GM19351 (cell line): Measurements from ENCODE around the gene INTS6.

Experiments
- ATAC-seq: cut with Tn5 transposase; IDR thresholded peaks from one replicate; pipeline ENCODE4 v1.9.1; 2021; ENCODE audit warnings: mild to moderate bottlenecking, moderate library complexity; ENCODE audit not compliant: unreplicated experiment

The INTS6 gene

DNA sequence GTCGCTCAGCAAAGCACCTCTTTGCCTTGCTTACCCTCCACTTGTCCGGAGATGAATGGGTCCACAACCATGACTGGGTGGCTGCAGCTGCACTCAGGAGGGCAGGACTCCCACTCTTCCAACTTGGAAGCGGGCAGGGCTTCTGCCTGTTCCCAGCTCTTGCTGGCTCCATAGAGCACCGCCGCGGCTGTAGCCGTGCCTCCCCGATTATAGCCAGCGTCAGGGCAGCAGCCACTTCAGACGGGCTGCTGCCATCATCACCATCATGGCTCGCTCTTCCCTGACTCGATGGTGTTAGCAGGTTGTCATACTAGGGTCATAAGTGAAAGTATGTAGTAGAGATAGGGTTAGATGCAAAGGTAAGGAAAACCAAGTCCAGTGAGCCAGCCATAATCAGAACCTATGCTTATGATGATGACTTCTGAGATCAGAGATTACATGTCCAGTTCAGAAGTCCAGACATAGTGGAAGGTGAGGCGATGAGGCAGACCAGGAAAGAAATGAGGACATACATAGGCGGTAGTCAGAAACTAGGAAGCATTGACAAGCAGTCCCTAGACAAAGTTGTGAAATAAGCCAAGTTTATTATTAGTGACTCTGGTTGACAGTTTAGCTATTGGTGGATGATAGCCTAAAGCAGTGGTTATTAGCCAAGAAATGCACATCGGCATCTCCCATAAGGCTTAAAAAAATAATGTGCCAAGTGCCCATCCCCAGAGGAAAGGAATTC lies 4.4 kb upstream of the INTS6 start:
- ATAC-seq = no peak

DNA sequence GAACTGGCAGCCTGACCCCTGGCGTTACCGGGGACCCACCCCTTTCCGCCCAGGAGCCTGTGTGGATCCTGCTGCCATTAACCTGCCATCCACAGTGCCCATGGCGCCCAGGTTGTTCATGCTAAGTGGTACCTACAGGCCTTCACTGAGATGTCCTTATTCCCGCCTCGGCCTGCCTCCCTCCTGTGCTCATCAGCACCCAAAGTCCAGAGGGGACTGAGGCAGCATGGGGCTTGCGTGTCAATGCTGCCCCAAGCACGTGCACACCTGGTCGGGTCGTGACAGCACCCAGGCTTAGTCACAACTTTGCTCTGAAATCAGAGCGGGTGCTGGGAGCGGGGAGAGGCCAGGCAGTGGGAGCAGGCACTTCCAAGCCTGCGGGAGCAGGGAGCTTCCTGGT lies 3.7 kb upstream of the INTS6 start:
- no peak for ATAC-seq

DNA sequence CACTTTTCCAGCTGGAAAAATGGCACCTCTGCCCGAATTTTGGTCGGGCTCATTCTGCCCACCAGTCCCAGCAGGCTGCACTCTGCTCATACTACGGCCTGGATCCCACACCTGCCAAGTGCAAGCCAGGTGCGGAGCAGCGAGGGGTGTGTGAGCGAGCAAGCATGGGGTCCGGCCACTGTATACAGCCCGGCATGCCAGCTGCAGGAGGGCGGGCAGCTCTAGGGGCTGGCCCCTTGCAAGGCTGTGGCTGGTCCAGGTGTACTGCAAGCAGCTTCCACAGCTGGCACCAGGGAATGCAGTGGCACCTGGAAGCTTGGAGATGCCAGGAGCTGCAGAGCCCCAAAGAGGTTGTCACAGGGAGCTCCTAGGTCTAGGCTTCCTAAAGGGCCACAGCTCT lies 2.7 kb upstream of the INTS6 start:
- no peak for ATAC-seq

GRCh38 chr13:51453959-51454703 lies 1.3 kb upstream of the INTS6 start:
- no peak for ATAC-seq

- peak; percentile 43 for ATAC-seq
Observed at GRCh38 chr13:51453207-51453958, 547 bp upstream of the INTS6 start.

GRCh38 chr13:51451467-51452360 lies 1.1 kb downstream of the INTS6 start:
- peak; percentile 29 for ATAC-seq

GRCh38 chr13:51451134-51451466 lies 1.7 kb downstream of the INTS6 start:
- no peak for ATAC-seq

DNA sequence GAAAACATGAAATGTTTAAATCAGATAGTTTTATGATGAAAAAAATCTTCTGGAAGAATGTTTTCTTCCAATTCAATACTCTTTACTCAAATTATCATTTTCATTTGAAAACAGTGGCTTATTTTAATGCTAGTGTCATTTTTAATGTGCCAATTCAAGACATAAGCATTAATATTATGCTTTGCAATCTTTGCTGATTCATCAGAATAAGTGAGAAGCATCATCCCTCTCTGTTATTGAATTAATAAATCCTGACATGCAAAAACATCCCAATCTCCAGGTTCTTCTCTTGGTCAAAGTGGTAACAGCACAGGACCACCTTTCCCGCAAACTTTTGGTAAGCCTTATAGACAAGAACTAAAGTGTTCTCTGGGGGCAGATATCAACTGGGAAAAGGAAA lies 3.8 kb downstream of the INTS6 start:
- ATAC-seq = no peak

- no peak for ATAC-seq
Observed at GRCh38 chr13:51444922-51445321, 7.9 kb downstream of the INTS6 start.

- no peak for ATAC-seq
Observed at GRCh38 chr13:51440381-51440780, 12.5 kb downstream of the INTS6 start.

DNA sequence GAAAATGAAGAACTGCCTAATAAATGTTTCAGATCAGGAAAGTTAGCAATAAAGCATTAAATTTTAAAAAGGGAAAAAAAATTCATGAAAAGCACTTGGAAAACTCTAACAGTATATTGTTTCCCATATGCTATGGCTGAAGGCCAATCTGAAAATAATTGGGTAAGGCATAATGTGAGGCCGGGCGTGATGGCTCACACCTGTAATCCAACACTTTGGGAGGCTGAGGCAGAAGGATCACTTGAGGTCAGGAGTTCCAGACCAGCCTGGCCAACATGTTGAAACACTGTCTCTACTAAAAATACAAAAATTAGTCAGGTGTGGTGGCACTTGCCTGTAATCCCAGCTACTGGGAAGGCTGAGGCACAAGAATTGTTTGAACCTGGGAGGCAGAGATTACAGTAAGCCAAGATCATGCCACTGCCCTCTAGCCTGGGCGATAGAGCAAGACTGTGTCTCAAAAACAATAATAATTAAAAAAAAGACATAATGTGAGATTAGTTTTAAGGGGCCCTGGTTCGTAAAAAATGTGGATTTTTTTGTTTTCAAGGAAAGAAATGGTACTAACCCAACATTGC lies 15.2 kb downstream of the INTS6 start:
- ATAC-seq = no peak

GRCh38 chr13:51435002-51435578 lies 17.7 kb downstream of the INTS6 start:
- no peak for ATAC-seq

DNA sequence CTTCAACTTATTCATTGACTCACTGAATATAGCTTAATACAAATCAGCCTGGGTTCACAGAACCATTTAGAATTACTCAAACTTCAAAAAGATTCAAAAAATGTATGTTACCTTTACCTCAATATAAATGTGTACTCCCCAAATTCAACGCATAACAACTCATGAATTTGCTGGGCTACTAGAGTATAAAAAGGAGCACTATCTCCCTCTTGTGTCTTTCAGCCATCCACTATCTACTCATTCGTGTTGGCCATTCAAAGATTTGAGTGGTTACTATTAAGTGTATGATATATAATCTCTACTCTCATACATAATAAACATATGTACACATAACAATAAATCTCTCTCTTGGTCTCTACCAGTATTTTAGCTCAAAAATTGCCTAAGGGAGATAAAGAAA lies 20.3 kb downstream of the INTS6 start:
- no peak for ATAC-seq

- ATAC-seq = no peak
Observed at GRCh38 chr13:51426982-51427381, 25.9 kb downstream of the INTS6 start.

- ATAC-seq = no peak
Observed at GRCh38 chr13:51425410-51426042, 27.3 kb downstream of the INTS6 start.

DNA sequence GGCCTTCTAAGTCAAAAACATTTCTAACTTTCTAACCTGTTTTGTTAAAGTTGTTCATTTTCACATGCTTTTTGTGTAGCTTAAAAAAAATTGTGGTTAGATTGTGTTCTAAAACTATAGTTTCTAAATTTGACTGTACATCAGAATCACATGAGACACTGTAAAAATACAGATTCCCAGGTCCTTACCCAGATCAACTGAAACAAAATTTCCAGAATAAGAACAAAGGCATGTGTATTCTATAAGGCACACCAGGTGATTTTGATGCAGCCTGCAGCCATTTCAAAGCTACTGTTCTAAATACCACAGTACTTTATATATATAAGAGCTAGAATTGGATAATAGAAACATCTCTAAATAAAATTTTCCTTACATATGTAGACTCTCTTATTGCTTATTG lies 29.1 kb downstream of the INTS6 start:
- ATAC-seq = no peak

- no peak for ATAC-seq
Observed at GRCh38 chr13:51422484-51422883, 30.4 kb downstream of the INTS6 start.

GRCh38 chr13:51420681-51421490 lies 31.9 kb downstream of the INTS6 start:
- no peak for ATAC-seq
